ENCODE measurements around the gene CDK19. TPM values are rescaled to one million over a fixed set of nuclear protein-coding genes. Genes with fewer than 3 reads are reported as not detected.
"Not testable (repeated sequence)": the region's sequence is repeated elsewhere in the genome, so short reads cannot be mapped to it uniquely, and the experiment has no call there.

Gene CDK19
- total RNA-seq, 1 experiment from 2014 or later, result 7.0 TPM

DNA sequence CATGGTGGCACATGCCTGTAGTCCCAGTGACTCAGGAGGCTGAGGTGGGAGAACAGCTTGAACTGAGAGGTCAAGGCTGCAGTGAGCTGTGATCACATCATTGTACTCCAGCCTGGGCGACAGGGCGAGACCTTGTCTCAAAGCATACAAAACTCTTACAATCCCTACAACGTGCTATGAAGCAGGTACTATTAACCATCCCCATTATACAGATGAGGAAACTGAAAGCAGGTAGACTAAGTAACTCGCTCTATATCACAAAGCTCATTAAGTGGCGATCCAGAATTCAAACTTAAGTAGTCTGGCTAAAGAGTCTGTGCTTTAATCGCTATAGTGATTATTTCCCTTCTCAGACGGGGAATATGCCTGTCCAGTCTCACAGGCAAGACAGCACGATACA lies 54.7 kb downstream of the CDK19 start:
- Histone ChIP-seq H3K18ac (ENCODE audit: insufficient read length, low read depth, low read length) (no peak overlapping the region), H3K79me1 (ENCODE audit: insufficient read depth, low read depth, low read length, poor library complexity, severe bottlenecking) (no peaks in the 10 kb centered on the region), H4K20me1 (ENCODE audit: control insufficient read depth, insufficient read depth, insufficient read length) (no peaks in the 10 kb centered on the region), H4K5ac (ENCODE audit: insufficient read length, low read depth, low read length) (no peak overlapping the region), H3K27ac (ENCODE audit: insufficient read length, low read depth, low read length) (no peak overlapping the region), H4K8ac (replicated peaks; ENCODE audit: insufficient read length, low read depth, low read length) (no peak overlapping the region), H2BK20ac (ENCODE audit: low read depth, low read length, poor library complexity, severe bottlenecking) (no peak overlapping the region), H3T11ph (ENCODE audit: low read length) (no peak overlapping the region), H3K14ac (ENCODE audit: insufficient read depth, low read length) (no peak overlapping the region), H4K91ac (ENCODE audit: insufficient read length, low read depth, low read length) (no peak overlapping the region), H2BK5ac (ENCODE audit: insufficient read length, low read length) (no peak overlapping the region), H3K27me3 (ENCODE audit: insufficient read depth, low read length) (no peaks in the 10 kb centered on the region), H2BK120ac (ENCODE audit: low read depth, low read length, poor library complexity, severe bottlenecking) (no peak overlapping the region), H3K9ac (ENCODE audit: extremely low read depth, insufficient read length, low read length) (no peak overlapping the region), H3K23me2 (ENCODE audit: insufficient read length, low read depth, low read length, poor library complexity, severe bottlenecking) (no peaks in the 10 kb centered on the region), H3K79me2 (ENCODE audit: insufficient read depth, low read length) (no peaks in the 10 kb centered on the region), H2BK12ac (ENCODE audit: insufficient read length, low read depth, low read length) (no peak overlapping the region), H2AFZ (ENCODE audit: low read length) (no peak overlapping the region), H2AK5ac (ENCODE audit: insufficient read length, low read length) (no peak overlapping the region), H3K23ac (ENCODE audit: insufficient read length, low read depth, low read length) (no peak overlapping the region), H2BK15ac (ENCODE audit: low read depth, low read length) (no peak overlapping the region), H3K4me1 (ENCODE audit: insufficient read depth, low read length) (no peaks in the 10 kb centered on the region), H3K9me3 (ENCODE audit: control insufficient read depth, low read depth, low read length) (no peaks in the 10 kb centered on the region), H3K4me2 (ENCODE audit: insufficient read depth, insufficient read length, low read length) (no peak overlapping the region), H3K56ac (ENCODE audit: insufficient read length, low read depth, low read length) (no peak overlapping the region), H3K4ac (ENCODE audit: low read depth, low read length) (no peak overlapping the region)
- Mint-ChIP-seq H3K4me1 (no peaks in the 10 kb centered on the region), H3K9me3 (no peaks in the 10 kb centered on the region), H3K27ac (no peak overlapping the region), H3K4me3 (no peak overlapping the region), H3K36me3 (ENCODE audit: insufficient read depth in 1 of 3, low read depth in 3 of 3) (peaks cover 0 to 4% (median under 1%) of the 10 kb centered on the region in 3 experiments; a peak in 3 of 7 replicates), H3K27me3 (ENCODE audit: low read depth) (no peaks in the 10 kb centered on the region)
- no CpG with 5 or more reads among the region's 8 CpGs for WGBS (ENCODE audit: extremely low coverage, insufficient read length, low lambda C conversion rate)
- no peak for TF ChIP-seq CTCF (conservative IDR thresholded peaks at IDR 0.05)
- no peak for DNase-seq

GRCh38 chr6:110760098-110760497 lies 55.2 kb downstream of the CDK19 start:
- DNase-seq; H2AK5ac ChIP-seq (ENCODE audit: insufficient read length, low read length); H3K27me3 ChIP-seq (ENCODE audit: insufficient read depth, low read length); H2BK12ac ChIP-seq (ENCODE audit: insufficient read length, low read depth, low read length); H3T11ph ChIP-seq (ENCODE audit: low read length); H3K4me1 Mint-ChIP-seq; H3K18ac ChIP-seq (ENCODE audit: insufficient read length, low read depth, low read length); H2AFZ ChIP-seq (ENCODE audit: low read length); H4K91ac ChIP-seq (ENCODE audit: insufficient read length, low read depth, low read length); H4K5ac ChIP-seq (ENCODE audit: insufficient read length, low read depth, low read length); H3K27me3 Mint-ChIP-seq (ENCODE audit: low read depth); H3K27ac ChIP-seq (ENCODE audit: insufficient read length, low read depth, low read length); H3K79me2 ChIP-seq (ENCODE audit: insufficient read depth, low read length); H4K20me1 ChIP-seq (ENCODE audit: control insufficient read depth, insufficient read depth, insufficient read length); H3K36me3 Mint-ChIP-seq (ENCODE audit: insufficient read depth in 1 of 3, low read depth in 3 of 3); H2BK20ac ChIP-seq (ENCODE audit: low read depth, low read length, poor library complexity, severe bottlenecking); H3K9me3 ChIP-seq (ENCODE audit: control insufficient read depth, low read depth, low read length); H3K14ac ChIP-seq (ENCODE audit: insufficient read depth, low read length); H4K8ac ChIP-seq (replicated peaks; ENCODE audit: insufficient read length, low read depth, low read length); H3K4ac ChIP-seq (ENCODE audit: low read depth, low read length); H3K79me1 ChIP-seq (ENCODE audit: insufficient read depth, low read depth, low read length, poor library complexity, severe bottlenecking); H2BK5ac ChIP-seq (ENCODE audit: insufficient read length, low read length); H3K27ac Mint-ChIP-seq; H3K56ac ChIP-seq (ENCODE audit: insufficient read length, low read depth, low read length); H3K4me2 ChIP-seq (ENCODE audit: insufficient read depth, insufficient read length, low read length); H2BK120ac ChIP-seq (ENCODE audit: low read depth, low read length, poor library complexity, severe bottlenecking); H3K4me1 ChIP-seq (ENCODE audit: insufficient read depth, low read length); H3K23me2 ChIP-seq (ENCODE audit: insufficient read length, low read depth, low read length, poor library complexity, severe bottlenecking); H3K23ac ChIP-seq (ENCODE audit: insufficient read length, low read depth, low read length); H2BK15ac ChIP-seq (ENCODE audit: low read depth, low read length); H3K4me3 Mint-ChIP-seq; H3K9ac ChIP-seq (ENCODE audit: extremely low read depth, insufficient read length, low read length); H3K9me3 Mint-ChIP-seq: not testable (repeated sequence)
- WGBS (ENCODE audit: extremely low coverage, insufficient read length, low lambda C conversion rate), result no CpG with 5 or more reads among the region's 5 CpGs

Measured in H9 (cell line).